GM10248 (cell line): ENCODE results near the gene SUB1.
"Not testable (repeated sequence)": the region's sequence is repeated elsewhere in the genome, so short reads cannot be mapped to it uniquely, and the experiment has no call there.

Source experiments
- CTCF ChIA-PET: fragments of 300-600 bp; sonication (Branson Sonifier 250); formaldehyde crosslinking; extraction: SDS; loops from one replicate; lab custom pipeline; 2021; ENCODE audit warnings: antibody characterized with exemption; lab: Yijun Ruan, JAX
- POLR2A ChIA-PET: fragments of 350-650 bp; sonication (Branson Sonifier 250); formaldehyde crosslinking; extraction: SDS; loops from one replicate; lab custom pipeline; 2020; ENCODE audit warnings: antibody characterized with exemption; lab: Yijun Ruan, JAX
- DNase-seq: peaks from one replicate; pipeline ENCODE4 v3.0.0; 2012; ENCODE audit errors: extremely low spot score
- TF ChIP-seq, protein P1 (sequence below): IDR thresholded peaks from 2 replicates; pipeline ENCODE4 v1.5.1; 2012; ENCODE audit warnings: mild to moderate bottlenecking, low read depth; ENCODE audit errors: extremely low read depth, missing control alignments, control extremely low read depth

The SUB1 gene

GRCh38 chr5:32565145-32565544 is 20.2 kb upstream of the SUB1 start:
- TF ChIP-seq, protein P1, sequence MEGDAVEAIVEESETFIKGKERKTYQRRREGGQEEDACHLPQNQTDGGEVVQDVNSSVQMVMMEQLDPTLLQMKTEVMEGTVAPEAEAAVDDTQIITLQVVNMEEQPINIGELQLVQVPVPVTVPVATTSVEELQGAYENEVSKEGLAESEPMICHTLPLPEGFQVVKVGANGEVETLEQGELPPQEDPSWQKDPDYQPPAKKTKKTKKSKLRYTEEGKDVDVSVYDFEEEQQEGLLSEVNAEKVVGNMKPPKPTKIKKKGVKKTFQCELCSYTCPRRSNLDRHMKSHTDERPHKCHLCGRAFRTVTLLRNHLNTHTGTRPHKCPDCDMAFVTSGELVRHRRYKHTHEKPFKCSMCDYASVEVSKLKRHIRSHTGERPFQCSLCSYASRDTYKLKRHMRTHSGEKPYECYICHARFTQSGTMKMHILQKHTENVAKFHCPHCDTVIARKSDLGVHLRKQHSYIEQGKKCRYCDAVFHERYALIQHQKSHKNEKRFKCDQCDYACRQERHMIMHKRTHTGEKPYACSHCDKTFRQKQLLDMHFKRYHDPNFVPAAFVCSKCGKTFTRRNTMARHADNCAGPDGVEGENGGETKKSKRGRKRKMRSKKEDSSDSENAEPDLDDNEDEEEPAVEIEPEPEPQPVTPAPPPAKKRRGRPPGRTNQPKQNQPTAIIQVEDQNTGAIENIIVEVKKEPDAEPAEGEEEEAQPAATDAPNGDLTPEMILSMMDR, result no peak
- no peak for DNase-seq
- POLR2A ChIA-PET, result no interaction called here
- CTCF ChIA-PET, result interaction anchor here (1.1 to 1.6 kb wide), 4 partner anchors 9 to 76 kb away, joined by 3 to 4 read pairs (median 4); no protein-coding TSS in a partner anchor

GRCh38 chr5:32566319-32567111 is 18.8 kb upstream of the SUB1 start:
- no peak for DNase-seq
- TF ChIP-seq, protein P1, result no peak
- ChIA-PET CTCF (interaction anchor here (1.1 to 1.6 kb wide), 5 partner anchors 11 to 77 kb away, joined by 3 to 4 read pairs (median 4); no protein-coding TSS in a partner anchor), POLR2A (no interaction called here)

GRCh38 chr5:32571128-32571527 is 14.2 kb upstream of the SUB1 start:
- POLR2A ChIA-PET, result no interaction called here
- TF ChIP-seq, protein P1, result no peak
- DNase-seq, result no peak
- CTCF ChIA-PET, result interaction anchor here (0.7 to 2.9 kb wide), 6 partner anchors 12 to 95 kb away, joined by 3 to 10 read pairs (median 4); no protein-coding TSS in a partner anchor

DNA sequence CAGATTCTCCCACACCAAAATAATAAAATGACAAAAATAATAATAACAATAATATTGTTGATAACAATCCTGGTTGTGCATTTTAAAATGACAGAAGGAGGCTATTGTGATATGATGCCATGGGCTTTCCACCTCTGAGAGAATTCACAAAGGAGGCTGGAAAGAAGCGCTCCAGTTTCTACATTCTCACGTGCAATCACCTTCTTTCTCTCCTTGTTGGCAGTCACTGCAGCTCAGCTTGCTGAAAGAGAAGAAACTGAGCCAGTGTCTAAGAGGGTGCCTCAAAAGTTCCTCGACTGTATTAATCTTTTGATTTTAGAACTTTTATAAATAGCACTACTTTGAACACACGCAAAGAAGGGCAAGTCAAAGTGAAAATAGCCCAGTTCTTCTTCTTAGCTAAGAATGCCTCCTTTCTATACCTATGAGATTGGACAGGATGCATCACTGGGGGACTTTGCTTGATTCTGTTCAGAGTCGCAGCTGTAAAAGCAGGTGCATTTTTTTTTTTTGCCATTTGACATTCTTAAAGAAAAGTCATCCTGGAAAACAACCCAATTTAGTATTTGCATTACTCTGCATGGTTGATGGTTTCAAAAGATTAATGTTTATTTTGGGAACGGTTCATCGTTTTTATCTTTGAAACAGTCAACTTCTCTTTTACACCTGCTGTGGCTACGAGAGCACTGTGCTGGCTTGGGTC is 12.4 kb upstream of the SUB1 start:
- peak; percentile 70 for DNase-seq
- ChIA-PET POLR2A (interaction anchor here (0.6 kb wide), 1 partner anchor 74 kb away, joined by 3 read pairs; no protein-coding TSS in a partner anchor), CTCF (interaction anchor here (0.6 to 2.0 kb wide), 5 partner anchors 9 to 84 kb away, joined by 3 to 7 read pairs (median 3); partner anchors contain the start of gene SUB1)
- TF ChIP-seq, protein P1, result no peak

GRCh38 chr5:32573481-32573854 is 11.9 kb upstream of the SUB1 start:
- DNase-seq, POLR2A ChIA-PET: not testable (repeated sequence)
- CTCF ChIA-PET, result interaction anchor here (0.6 to 2.0 kb wide), 5 partner anchors 8 to 85 kb away, joined by 3 to 7 read pairs (median 3); partner anchors contain the start of gene SUB1

DNA sequence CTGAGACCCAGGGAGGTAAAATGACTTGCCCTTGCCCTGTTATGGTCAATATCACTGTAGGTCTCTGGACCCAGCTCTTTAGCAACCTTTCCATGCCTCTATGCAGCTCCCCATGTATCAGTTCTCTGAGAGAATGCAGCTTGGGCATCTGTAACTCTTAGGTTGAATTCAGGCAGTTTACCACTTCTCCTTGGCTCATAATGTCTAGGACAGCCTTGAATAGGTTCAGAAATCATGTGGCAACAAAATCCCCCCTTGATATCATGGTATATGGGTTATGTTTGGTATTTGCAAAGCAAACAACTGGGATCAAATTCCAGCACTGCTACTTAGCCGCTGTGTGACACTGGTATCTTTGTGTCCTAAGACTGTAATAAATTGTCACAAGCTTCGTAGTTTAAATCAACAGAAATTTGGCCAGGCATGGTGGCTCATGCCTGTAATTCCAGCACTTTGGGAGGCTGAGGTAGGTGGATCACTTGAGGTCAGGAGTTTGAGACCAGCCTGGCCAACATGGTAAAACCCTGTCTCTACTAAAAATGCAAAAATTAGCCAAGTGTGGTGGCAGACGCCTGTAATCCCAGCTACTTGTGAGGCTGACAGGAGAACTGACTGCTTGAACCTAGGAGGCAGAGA is 10.7 kb upstream of the SUB1 start:
- ChIA-PET POLR2A (no interaction called here), CTCF (interaction anchor here (1.1 to 2.2 kb wide), 4 partner anchors 9 to 85 kb away, joined by 4 to 13 read pairs (median 6); partner anchors contain the start of gene SUB1)
- DNase-seq, result no peak
- TF ChIP-seq, protein P1, result no peak
